ENCODE results near the gene TMEM168. TPM values are rescaled to one million over a fixed set of nuclear protein-coding genes. Genes with fewer than 3 reads are reported as not detected.
A peak's percentile ranks its signal among the peaks of the same experiment; 100 is the strongest.
"Not testable (repeated sequence)": the region's sequence is repeated elsewhere in the genome, so short reads cannot be mapped to it uniquely, and the experiment has no call there.

The TMEM168 gene, protein sequence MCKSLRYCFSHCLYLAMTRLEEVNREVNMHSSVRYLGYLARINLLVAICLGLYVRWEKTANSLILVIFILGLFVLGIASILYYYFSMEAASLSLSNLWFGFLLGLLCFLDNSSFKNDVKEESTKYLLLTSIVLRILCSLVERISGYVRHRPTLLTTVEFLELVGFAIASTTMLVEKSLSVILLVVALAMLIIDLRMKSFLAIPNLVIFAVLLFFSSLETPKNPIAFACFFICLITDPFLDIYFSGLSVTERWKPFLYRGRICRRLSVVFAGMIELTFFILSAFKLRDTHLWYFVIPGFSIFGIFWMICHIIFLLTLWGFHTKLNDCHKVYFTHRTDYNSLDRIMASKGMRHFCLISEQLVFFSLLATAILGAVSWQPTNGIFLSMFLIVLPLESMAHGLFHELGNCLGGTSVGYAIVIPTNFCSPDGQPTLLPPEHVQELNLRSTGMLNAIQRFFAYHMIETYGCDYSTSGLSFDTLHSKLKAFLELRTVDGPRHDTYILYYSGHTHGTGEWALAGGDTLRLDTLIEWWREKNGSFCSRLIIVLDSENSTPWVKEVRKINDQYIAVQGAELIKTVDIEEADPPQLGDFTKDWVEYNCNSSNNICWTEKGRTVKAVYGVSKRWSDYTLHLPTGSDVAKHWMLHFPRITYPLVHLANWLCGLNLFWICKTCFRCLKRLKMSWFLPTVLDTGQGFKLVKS
- total RNA-seq (2021) = 13.9 and 14.6 TPM in 2 replicates
- long read RNA-seq, full-length matches to known transcripts = 57 of 115 reads
- long read RNA-seq, partial matches to known transcripts = 2 of 115 reads
- long read RNA-seq, other reads (novel, unspliced or antisense) = 56 of 115 reads

DNA sequence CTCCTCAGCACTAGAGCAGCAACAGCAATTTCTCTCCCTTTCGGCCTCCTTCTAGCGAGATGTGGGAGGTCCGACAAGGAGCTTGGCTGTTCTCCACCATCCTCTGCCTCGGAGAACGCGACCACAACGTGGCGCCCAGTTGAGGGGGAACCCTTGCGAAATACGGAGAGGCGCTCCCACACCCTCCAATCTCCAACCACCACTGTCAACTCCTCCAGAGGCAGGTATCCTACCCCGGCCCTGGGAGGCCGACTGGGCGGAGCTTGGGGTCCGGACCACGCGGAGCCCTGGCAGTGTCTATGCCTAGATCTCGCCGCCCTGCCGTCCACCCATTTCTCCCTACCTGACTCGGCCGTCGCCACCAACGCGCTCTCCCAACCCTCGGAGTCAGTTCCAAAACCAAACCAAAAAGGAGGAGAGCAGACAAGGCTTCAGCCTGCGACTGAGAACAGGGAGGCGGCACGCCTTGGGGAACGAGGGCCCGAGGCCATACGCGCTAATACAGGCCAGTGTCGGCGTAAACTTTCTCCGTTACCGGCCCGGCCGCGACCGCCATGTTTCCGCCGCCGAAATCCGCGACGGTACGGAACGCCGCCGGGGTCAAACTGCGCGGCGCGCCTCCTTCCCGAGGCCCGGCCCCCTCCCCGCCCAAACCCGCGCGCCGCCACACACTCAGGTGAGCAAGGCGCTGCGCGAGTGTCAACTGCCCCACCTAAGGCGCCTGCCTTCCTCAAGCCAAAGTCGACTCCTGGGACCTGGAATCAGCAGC is at the start of gene TMEM168:
Gene TMEM168 (minus strand): TSS at position 577 of the 769 bp plus-strand sequence. CDS start 5,568 bp downstream, outside the sequence.
- TF ChIP-seq, protein P1, sequence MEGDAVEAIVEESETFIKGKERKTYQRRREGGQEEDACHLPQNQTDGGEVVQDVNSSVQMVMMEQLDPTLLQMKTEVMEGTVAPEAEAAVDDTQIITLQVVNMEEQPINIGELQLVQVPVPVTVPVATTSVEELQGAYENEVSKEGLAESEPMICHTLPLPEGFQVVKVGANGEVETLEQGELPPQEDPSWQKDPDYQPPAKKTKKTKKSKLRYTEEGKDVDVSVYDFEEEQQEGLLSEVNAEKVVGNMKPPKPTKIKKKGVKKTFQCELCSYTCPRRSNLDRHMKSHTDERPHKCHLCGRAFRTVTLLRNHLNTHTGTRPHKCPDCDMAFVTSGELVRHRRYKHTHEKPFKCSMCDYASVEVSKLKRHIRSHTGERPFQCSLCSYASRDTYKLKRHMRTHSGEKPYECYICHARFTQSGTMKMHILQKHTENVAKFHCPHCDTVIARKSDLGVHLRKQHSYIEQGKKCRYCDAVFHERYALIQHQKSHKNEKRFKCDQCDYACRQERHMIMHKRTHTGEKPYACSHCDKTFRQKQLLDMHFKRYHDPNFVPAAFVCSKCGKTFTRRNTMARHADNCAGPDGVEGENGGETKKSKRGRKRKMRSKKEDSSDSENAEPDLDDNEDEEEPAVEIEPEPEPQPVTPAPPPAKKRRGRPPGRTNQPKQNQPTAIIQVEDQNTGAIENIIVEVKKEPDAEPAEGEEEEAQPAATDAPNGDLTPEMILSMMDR (conservative IDR thresholded peaks at IDR 0.05) = no peak

DNA sequence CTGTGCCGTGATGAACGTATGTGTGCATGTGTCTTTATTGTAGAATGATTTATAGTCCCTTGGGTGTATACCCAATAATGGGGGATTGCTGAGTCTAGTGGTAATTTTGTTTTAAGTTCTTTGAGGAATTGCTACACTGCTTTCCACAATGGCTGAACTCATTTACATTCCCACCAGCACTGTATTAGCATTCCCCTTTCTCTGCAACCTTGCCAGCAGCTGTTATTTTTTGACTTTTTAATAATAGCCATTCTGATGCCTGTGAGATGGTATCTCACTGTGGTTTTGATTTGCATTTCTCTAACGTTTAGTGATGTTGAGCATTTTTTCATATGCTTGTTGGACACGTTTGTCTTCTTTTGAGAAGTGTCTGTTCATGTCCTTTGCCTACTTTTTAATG is 45.7 kb upstream of the TMEM168 start:
- not testable (repeated sequence) for H3K4me3 Mint-ChIP-seq; H3K4ac ChIP-seq (ENCODE audit: low read depth, low read length); H2AK5ac ChIP-seq (ENCODE audit: insufficient read length, low read length); H2AFZ ChIP-seq (ENCODE audit: low read length); H3T11ph ChIP-seq (ENCODE audit: low read length); H3K23me2 ChIP-seq (ENCODE audit: insufficient read length, low read depth, low read length, poor library complexity, severe bottlenecking); H3K9me3 ChIP-seq (ENCODE audit: control insufficient read depth, low read depth, low read length); H3K4me1 ChIP-seq (ENCODE audit: insufficient read depth, low read length); H3K4me1 Mint-ChIP-seq; H3K18ac ChIP-seq (ENCODE audit: insufficient read length, low read depth, low read length); H2BK120ac ChIP-seq (ENCODE audit: low read depth, low read length, poor library complexity, severe bottlenecking); H3K79me1 ChIP-seq (ENCODE audit: insufficient read depth, low read depth, low read length, poor library complexity, severe bottlenecking); H3K9me3 Mint-ChIP-seq; H3K27ac ChIP-seq (ENCODE audit: insufficient read length, low read depth, low read length); H3K9ac ChIP-seq (ENCODE audit: extremely low read depth, insufficient read length, low read length); H4K20me1 ChIP-seq (ENCODE audit: control insufficient read depth, insufficient read depth, insufficient read length); H3K56ac ChIP-seq (ENCODE audit: insufficient read length, low read depth, low read length); H3K27me3 Mint-ChIP-seq (ENCODE audit: low read depth); H4K91ac ChIP-seq (ENCODE audit: insufficient read length, low read depth, low read length); H2BK20ac ChIP-seq (ENCODE audit: low read depth, low read length, poor library complexity, severe bottlenecking); H2BK15ac ChIP-seq (ENCODE audit: low read depth, low read length); H3K27me3 ChIP-seq (ENCODE audit: insufficient read depth, low read length); DNase-seq; H4K5ac ChIP-seq (ENCODE audit: insufficient read length, low read depth, low read length); H2BK5ac ChIP-seq (ENCODE audit: insufficient read length, low read length); H3K79me2 ChIP-seq (ENCODE audit: insufficient read depth, low read length); H3K14ac ChIP-seq (ENCODE audit: insufficient read depth, low read length); H3K27ac Mint-ChIP-seq; H3K23ac ChIP-seq (ENCODE audit: insufficient read length, low read depth, low read length); H3K4me2 ChIP-seq (ENCODE audit: insufficient read depth, insufficient read length, low read length); H4K8ac ChIP-seq (replicated peaks; ENCODE audit: insufficient read length, low read depth, low read length); H2BK12ac ChIP-seq (ENCODE audit: insufficient read length, low read depth, low read length)
- no CpG with 5 or more reads among the region's 4 CpGs for WGBS (ENCODE audit: extremely low coverage, insufficient read length, low lambda C conversion rate)
- H3K36me3 Mint-ChIP-seq (ENCODE audit: insufficient read depth in 1 of 3, low read depth in 3 of 3) = peaks cover 6 to 15% (median 10%) of the 10 kb centered on the region in 3 experiments; a peak in 5 of 7 replicates

More for the DNA sequence above, at the start of gene TMEM168:
- 0 out of 5 replicates have a peak, but pooled peaks cover 0 to 2% of the 10 kb centered on the region in 2 experiments for H3K9me3 Mint-ChIP-seq
- H3K56ac ChIP-seq (ENCODE audit: insufficient read length, low read depth, low read length) = no peak within 1 kb of the TSS
- H2BK120ac ChIP-seq (ENCODE audit: low read depth, low read length, poor library complexity, severe bottlenecking) = no peak within 1 kb of the TSS
- H3K27ac ChIP-seq (ENCODE audit: insufficient read length, low read depth, low read length) = peak within 1 kb of the TSS; percentile 90
- H3K18ac ChIP-seq (ENCODE audit: insufficient read length, low read depth, low read length) = peak within 1 kb of the TSS; percentile 99
- no peak within 1 kb of the TSS for H3K4ac ChIP-seq (ENCODE audit: low read depth, low read length)
- H3K4me3 Mint-ChIP-seq = peak within 1 kb of the TSS; percentile 73 to 86
- H2BK12ac ChIP-seq (ENCODE audit: insufficient read length, low read depth, low read length) = peak within 1 kb of the TSS; percentile 83
- peak within 1 kb of the TSS; percentile 98 for H3K9ac ChIP-seq (ENCODE audit: extremely low read depth, insufficient read length, low read length)
- no peak within 1 kb of the TSS for H2BK15ac ChIP-seq (ENCODE audit: low read depth, low read length)
- no peaks in the 10 kb centered on the region for H3K9me3 ChIP-seq (ENCODE audit: control insufficient read depth, low read depth, low read length)
- H2BK5ac ChIP-seq (ENCODE audit: insufficient read length, low read length) = peak within 1 kb of the TSS; percentile 62
- no peak within 1 kb of the TSS for H2AK5ac ChIP-seq (ENCODE audit: insufficient read length, low read length)
- no CpG with 5 or more reads among the region's 67 CpGs for WGBS (ENCODE audit: extremely low coverage, insufficient read length, low lambda C conversion rate)
- H2AFZ ChIP-seq (ENCODE audit: low read length) = peak within 1 kb of the TSS; percentile 79
- H4K8ac ChIP-seq (replicated peaks; ENCODE audit: insufficient read length, low read depth, low read length) = no peak within 1 kb of the TSS
- no peak within 1 kb of the TSS for H3T11ph ChIP-seq (ENCODE audit: low read length)
- H4K91ac ChIP-seq (ENCODE audit: insufficient read length, low read depth, low read length) = no peak within 1 kb of the TSS
- H4K5ac ChIP-seq (ENCODE audit: insufficient read length, low read depth, low read length) = peak within 1 kb of the TSS; percentile 79
- peaks cover 8% of the 10 kb centered on the region for H3K23me2 ChIP-seq (ENCODE audit: insufficient read length, low read depth, low read length, poor library complexity, severe bottlenecking)
- H4K20me1 ChIP-seq (ENCODE audit: control insufficient read depth, insufficient read depth, insufficient read length) = no peaks in the 10 kb centered on the region
- peak within 1 kb of the TSS; percentile 100 for H3K14ac ChIP-seq (ENCODE audit: insufficient read depth, low read length)
- peak; percentile 88 for DNase-seq
- peak within 1 kb of the TSS; percentile 79 for H3K4me2 ChIP-seq (ENCODE audit: insufficient read depth, insufficient read length, low read length)
- no peaks in the 10 kb centered on the region for H3K79me2 ChIP-seq (ENCODE audit: insufficient read depth, low read length)
- H3K4me1 ChIP-seq (ENCODE audit: insufficient read depth, low read length) = no peaks in the 10 kb centered on the region
- H3K23ac ChIP-seq (ENCODE audit: insufficient read length, low read depth, low read length) = no peak within 1 kb of the TSS
- peak within 1 kb of the TSS; percentile 46 to 98 (median 93); a peak in 6 of 7 replicates for H3K27ac Mint-ChIP-seq
- peaks cover 23 to 26% of the 10 kb centered on the region in 2 experiments for H3K4me1 Mint-ChIP-seq
- no peaks in the 10 kb centered on the region for H3K27me3 ChIP-seq (ENCODE audit: insufficient read depth, low read length)
- H3K27me3 Mint-ChIP-seq (ENCODE audit: low read depth) = no peaks in the 10 kb centered on the region
- H3K36me3 Mint-ChIP-seq (ENCODE audit: insufficient read depth in 1 of 3, low read depth in 3 of 3) = peaks cover 0 to 5% (median 2%) of the 10 kb centered on the region in 3 experiments; a peak in 5 of 7 replicates
- H3K79me1 ChIP-seq (ENCODE audit: insufficient read depth, low read depth, low read length, poor library complexity, severe bottlenecking) = peaks cover 6% of the 10 kb centered on the region
- no peak within 1 kb of the TSS for H2BK20ac ChIP-seq (ENCODE audit: low read depth, low read length, poor library complexity, severe bottlenecking)
